ENCODE data around the gene TUBG2. TPM values are rescaled to one million over a fixed set of nuclear protein-coding genes. Genes with fewer than 3 reads are reported as not detected.

The TUBG2 gene
- total RNA-seq, 3 donors from 2014 or later, result 5.6 to 7.1 (median 5.9) TPM

- Mint-ChIP-seq H3K9me3 (no peaks in the 10 kb centered on the region), H3K4me3 (no peak overlapping the region), H3K4me1 (ENCODE audit: low read depth) (no peaks in the 10 kb centered on the region), H3K27me3 (ENCODE audit: low read depth) (no peaks in the 10 kb centered on the region), H3K36me3 (ENCODE audit: insufficient read depth) (no peaks in the 10 kb centered on the region)
- DNase-seq (no peak), ATAC-seq (no peak)
These were observed 32.0 kb downstream of the TUBG2 start for GRCh38 chr17:42691021-42691545.

DNA sequence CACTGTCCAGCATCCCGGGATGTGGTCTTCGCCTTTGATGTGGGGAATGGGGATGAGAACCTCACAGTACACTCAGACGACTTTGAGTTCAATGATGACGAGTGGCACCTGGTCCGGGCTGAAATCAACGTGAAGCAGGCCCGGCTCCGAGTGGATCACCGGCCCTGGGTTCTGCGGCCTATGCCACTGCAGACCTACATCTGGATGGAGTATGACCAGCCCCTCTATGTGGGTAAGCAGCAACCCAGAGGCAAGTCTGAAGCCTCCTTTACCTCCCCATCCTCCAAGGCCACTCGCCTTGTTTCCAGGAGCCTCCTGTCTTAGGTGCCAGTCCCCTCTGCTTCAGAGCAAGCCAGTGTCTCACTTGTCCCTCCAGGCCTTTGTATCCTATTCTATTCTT is 33.4 kb downstream of the TUBG2 start:
- no peaks in the 10 kb centered on the region for H3K36me3 Mint-ChIP-seq (ENCODE audit: insufficient read depth)
- ATAC-seq, result no peak
- no peaks in the 10 kb centered on the region for H3K4me1 Mint-ChIP-seq (ENCODE audit: low read depth)
- H3K27me3 Mint-ChIP-seq (ENCODE audit: low read depth), result no peaks in the 10 kb centered on the region
- no peaks in the 10 kb centered on the region for H3K9me3 Mint-ChIP-seq
- no peak for DNase-seq
- H3K4me3 Mint-ChIP-seq, result no peak overlapping the region

DNA sequence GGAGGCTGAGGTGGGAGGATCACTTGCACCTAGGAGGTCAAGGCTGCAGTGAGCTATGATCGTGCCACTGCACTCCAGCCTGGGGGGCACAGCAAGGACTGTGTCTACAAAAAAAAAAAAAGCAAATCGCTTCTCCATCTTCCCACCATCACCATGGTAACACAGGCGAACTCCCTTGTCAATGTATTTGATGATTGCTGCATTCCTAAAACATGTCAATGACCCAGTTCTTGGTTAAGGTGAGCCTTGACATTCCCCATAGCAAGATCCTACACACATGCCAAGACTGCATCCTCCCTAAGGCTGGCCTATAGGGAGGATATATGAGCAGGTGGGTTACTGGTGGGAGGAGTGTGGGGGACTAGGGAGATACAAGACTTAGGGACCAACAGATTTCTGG is 35.4 kb downstream of the TUBG2 start:
- ATAC-seq (no peak), DNase-seq (no peak)
- Mint-ChIP-seq H3K4me3 (no peak overlapping the region), H3K36me3 (ENCODE audit: insufficient read depth) (peaks cover 4% of the 10 kb centered on the region), H3K27me3 (ENCODE audit: low read depth) (no peaks in the 10 kb centered on the region), H3K9me3 (no peaks in the 10 kb centered on the region), H3K4me1 (ENCODE audit: low read depth) (no peaks in the 10 kb centered on the region)

GRCh38 chr17:42695500-42695899 is 36.4 kb downstream of the TUBG2 start:
- H3K27me3 Mint-ChIP-seq (ENCODE audit: low read depth), result no peaks in the 10 kb centered on the region
- no peaks in the 10 kb centered on the region for H3K9me3 Mint-ChIP-seq
- no peak overlapping the region for H3K4me3 Mint-ChIP-seq
- H3K36me3 Mint-ChIP-seq (ENCODE audit: insufficient read depth), result peaks cover 5% of the 10 kb centered on the region
- no peaks in the 10 kb centered on the region for H3K4me1 Mint-ChIP-seq (ENCODE audit: low read depth)
- DNase-seq (no peak), ATAC-seq (no peak)

- DNase-seq (no peak), ATAC-seq (no peak)
- H3K36me3 Mint-ChIP-seq (ENCODE audit: insufficient read depth), result peaks cover 14% of the 10 kb centered on the region
- no peak overlapping the region for H3K4me3 Mint-ChIP-seq
- H3K4me1 Mint-ChIP-seq (ENCODE audit: low read depth), result no peaks in the 10 kb centered on the region
- no peaks in the 10 kb centered on the region for H3K27me3 Mint-ChIP-seq (ENCODE audit: low read depth)
- no peaks in the 10 kb centered on the region for H3K9me3 Mint-ChIP-seq
These were observed 38.2 kb downstream of the TUBG2 start for GRCh38 chr17:42697108-42697811.

DNA sequence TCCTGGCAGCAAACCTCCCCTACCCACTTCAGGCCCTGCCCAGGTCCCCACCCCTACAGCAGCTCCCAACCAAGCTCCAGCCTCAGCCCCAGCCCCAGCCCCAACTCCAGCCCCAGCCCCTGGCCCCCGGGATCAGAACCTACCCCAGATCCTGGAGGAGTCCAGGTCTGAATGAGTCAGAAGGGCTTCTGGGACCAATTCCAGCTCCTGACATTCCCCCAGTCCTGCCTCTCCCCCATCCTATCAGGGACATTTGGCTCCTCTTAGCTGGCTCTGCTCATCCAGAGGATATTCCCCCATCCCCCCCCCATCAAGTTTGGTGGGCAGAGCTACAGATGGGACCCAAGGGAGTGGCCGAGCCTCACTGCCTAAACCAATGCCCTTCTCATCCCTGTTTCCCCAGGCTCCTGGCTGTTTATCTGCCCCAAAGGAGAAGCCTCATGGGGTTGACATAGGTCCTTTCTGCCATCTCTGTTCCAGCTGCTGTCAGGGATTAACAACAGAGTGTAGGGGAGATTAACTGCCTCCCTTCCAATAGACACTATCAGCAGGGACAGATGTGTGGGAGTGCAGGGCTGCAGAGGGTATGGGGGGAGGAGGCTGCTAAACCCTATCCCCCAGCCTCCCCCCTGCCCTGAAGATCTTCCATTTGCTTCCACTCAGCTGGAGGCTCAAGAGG is 39.8 kb downstream of the TUBG2 start:
- ATAC-seq (no peak), DNase-seq (no peak)
- Mint-ChIP-seq H3K36me3 (ENCODE audit: insufficient read depth) (peaks cover 27% of the 10 kb centered on the region), H3K9me3 (no peaks in the 10 kb centered on the region), H3K4me1 (ENCODE audit: low read depth) (peaks cover 1% of the 10 kb centered on the region), H3K27me3 (ENCODE audit: low read depth) (no peaks in the 10 kb centered on the region), H3K4me3 (no peak overlapping the region)

GRCh38 chr17:42699415-42699740 is 40.3 kb downstream of the TUBG2 start:
- ATAC-seq (no peak), DNase-seq (no peak)
- Mint-ChIP-seq H3K4me1 (ENCODE audit: low read depth) (peaks cover 3% of the 10 kb centered on the region), H3K9me3 (no peaks in the 10 kb centered on the region), H3K27me3 (ENCODE audit: low read depth) (no peaks in the 10 kb centered on the region), H3K4me3 (no peak overlapping the region), H3K36me3 (ENCODE audit: insufficient read depth) (peaks cover 30% of the 10 kb centered on the region)

- H3K36me3 Mint-ChIP-seq (ENCODE audit: insufficient read depth), result peaks cover 39% of the 10 kb centered on the region
- no peaks in the 10 kb centered on the region for H3K27me3 Mint-ChIP-seq (ENCODE audit: low read depth)
- H3K4me3 Mint-ChIP-seq, result no peak overlapping the region
- DNase-seq (no peak), ATAC-seq (no peak)
- peaks cover 13% of the 10 kb centered on the region for H3K4me1 Mint-ChIP-seq (ENCODE audit: low read depth)
- H3K9me3 Mint-ChIP-seq, result no peaks in the 10 kb centered on the region
These were observed 41.7 kb downstream of the TUBG2 start for GRCh38 chr17:42700586-42701289.

GRCh38 chr17:42702446-42702845 is 43.4 kb downstream of the TUBG2 start:
- no peak overlapping the region for H3K4me3 Mint-ChIP-seq

GRCh38 chr17:42704490-42704836 is 45.4 kb downstream of the TUBG2 start:
- ATAC-seq (peak in 1 of 2 donors; percentile 15), DNase-seq (no peak)
- H3K27me3 Mint-ChIP-seq (ENCODE audit: low read depth), result no peaks in the 10 kb centered on the region
- no peaks in the 10 kb centered on the region for H3K9me3 Mint-ChIP-seq
- H3K4me3 Mint-ChIP-seq, result no peak overlapping the region
- H3K4me1 Mint-ChIP-seq (ENCODE audit: low read depth), result peaks cover 40% of the 10 kb centered on the region
- peaks cover 57% of the 10 kb centered on the region for H3K36me3 Mint-ChIP-seq (ENCODE audit: insufficient read depth)

More at GRCh38 chr17:42702446-42702845, 43.4 kb downstream of the TUBG2 start:
- Mint-ChIP-seq H3K9me3 (no peaks in the 10 kb centered on the region), H3K36me3 (ENCODE audit: insufficient read depth) (peaks cover 44% of the 10 kb centered on the region), H3K4me1 (ENCODE audit: low read depth) (peaks cover 27% of the 10 kb centered on the region), H3K27me3 (ENCODE audit: low read depth) (no peaks in the 10 kb centered on the region)
- ATAC-seq (no peak), DNase-seq (no peak)

- DNase-seq (no peak), ATAC-seq (peak; percentile 82 to 89)
- Mint-ChIP-seq H3K4me3 (no peak overlapping the region), H3K9me3 (no peaks in the 10 kb centered on the region), H3K36me3 (ENCODE audit: insufficient read depth) (peaks cover 60% of the 10 kb centered on the region), H3K4me1 (ENCODE audit: low read depth) (peaks cover 40% of the 10 kb centered on the region), H3K27me3 (ENCODE audit: low read depth) (no peaks in the 10 kb centered on the region)
These were observed 45.9 kb downstream of the TUBG2 start for GRCh38 chr17:42704837-42705494.

GRCh38 chr17:42706732-42707131 is 47.6 kb downstream of the TUBG2 start:
- Mint-ChIP-seq H3K4me3 (no peak overlapping the region), H3K4me1 (ENCODE audit: low read depth) (peaks cover 40% of the 10 kb centered on the region), H3K9me3 (no peaks in the 10 kb centered on the region), H3K27me3 (ENCODE audit: low read depth) (no peaks in the 10 kb centered on the region), H3K36me3 (ENCODE audit: insufficient read depth) (peaks cover 58% of the 10 kb centered on the region)
- ATAC-seq (peak; percentile 32 to 68), DNase-seq (no peak)

GRCh38 chr17:42708588-42708987 is 49.5 kb downstream of the TUBG2 start:
- no peaks in the 10 kb centered on the region for H3K9me3 Mint-ChIP-seq
- H3K4me3 Mint-ChIP-seq, result no peak overlapping the region
- H3K4me1 Mint-ChIP-seq (ENCODE audit: low read depth), result peaks cover 40% of the 10 kb centered on the region
- H3K27me3 Mint-ChIP-seq (ENCODE audit: low read depth), result no peaks in the 10 kb centered on the region
- ATAC-seq (no peak), DNase-seq (no peak)
- peaks cover 59% of the 10 kb centered on the region for H3K36me3 Mint-ChIP-seq (ENCODE audit: insufficient read depth)

DNA sequence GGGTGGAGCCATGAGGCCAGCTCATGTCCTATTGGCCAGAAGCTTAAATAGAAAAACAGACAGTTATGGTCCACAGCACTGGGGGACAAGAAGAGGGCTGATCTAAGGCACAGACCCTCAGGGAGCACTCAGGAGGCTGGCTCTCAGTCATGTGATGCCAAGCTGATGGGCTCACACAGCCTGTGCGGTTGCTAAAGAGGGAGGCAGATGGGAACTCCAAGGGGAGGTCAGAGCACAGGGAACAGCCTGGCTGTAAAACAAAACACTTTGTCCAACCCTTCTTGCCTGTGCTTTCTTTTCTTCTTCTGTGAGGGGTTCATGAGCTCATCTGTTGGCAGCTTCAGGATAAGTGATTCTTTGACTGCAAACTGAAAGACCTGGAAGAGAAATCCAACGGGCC is 50.5 kb downstream of the TUBG2 start:
- no peak for ATAC-seq
- Mint-ChIP-seq H3K27me3 (ENCODE audit: low read depth) (no peaks in the 10 kb centered on the region), H3K36me3 (ENCODE audit: insufficient read depth) (peaks cover 59% of the 10 kb centered on the region), H3K4me1 (ENCODE audit: low read depth) (peaks cover 36% of the 10 kb centered on the region), H3K9me3 (no peaks in the 10 kb centered on the region), H3K4me3 (no peak overlapping the region)
- no peak for DNase-seq

Measured in activated T-cell treated with anti-CD3 and anti-CD28 coated beads, Interleukin-2, amount 50 U/mL, for 4 hours (primary cell).